T-helper 2 cell (primary cell): ENCODE measurements around the gene INPPL1.

Source experiments
- DNase-seq, 5 experiments: peaks; one replicate each; pipeline versions ENCODE4 v3.0.0 to v3.0.0-alpha.2; 2012 to 2022

The INPPL1 gene

GRCh38 chr11:72233056-72233772 is 8.6 kb downstream of the INPPL1 start:
- no peak for DNase-seq

DNA sequence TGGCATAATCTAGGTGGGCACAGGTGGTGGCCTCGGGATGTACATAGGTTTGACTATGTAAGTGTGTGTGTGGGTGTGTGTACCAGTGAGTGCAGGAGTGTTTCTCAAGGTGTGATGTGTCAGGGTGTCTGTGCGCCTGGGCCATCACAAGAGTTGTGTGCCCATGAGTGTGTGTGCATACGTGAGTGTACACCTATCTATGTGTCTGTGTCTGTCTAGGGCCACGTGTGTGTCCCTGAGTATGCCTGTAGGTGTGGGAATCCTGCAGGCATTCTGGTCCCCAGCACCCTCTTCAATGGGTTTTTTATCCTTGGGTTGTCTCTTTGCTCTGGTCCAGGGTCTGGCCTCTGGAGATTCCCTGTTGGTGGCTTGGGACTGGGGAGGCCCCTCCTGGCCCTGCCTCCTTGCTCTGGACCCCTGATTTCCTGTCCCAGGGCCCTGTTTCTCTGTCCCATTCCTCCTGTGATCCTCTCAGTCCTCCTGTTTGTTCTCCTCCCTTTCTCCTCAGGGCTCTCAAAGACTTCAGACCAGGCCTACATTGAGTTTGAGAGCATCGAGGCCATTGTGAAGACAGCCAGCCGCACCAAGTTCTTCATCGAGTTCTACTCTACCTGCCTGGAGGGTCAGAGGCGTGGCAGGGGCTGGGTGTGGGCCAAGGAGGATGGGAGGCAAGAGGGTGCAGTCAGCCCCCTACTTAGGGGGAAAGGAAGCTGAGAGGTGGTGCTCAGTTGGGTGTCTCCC is 9.4 kb downstream of the INPPL1 start:
- no peak for DNase-seq

DNA sequence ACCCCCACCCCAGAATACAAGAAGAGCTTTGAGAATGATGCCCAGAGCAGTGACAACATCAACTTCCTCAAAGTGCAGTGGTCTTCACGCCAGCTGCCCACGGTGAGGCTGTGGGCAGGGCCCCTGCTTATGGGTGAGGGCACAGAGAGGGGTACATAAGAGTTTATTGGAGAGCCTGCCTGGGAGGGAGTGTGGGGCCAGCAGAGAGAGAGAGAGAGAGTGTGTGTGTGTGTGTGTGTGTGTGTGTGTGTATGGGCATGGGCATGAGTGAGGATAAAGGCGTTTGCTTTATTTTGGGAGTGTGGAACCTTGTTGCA is 9.9 kb downstream of the INPPL1 start:
- no peak for DNase-seq

- no peak for DNase-seq
These were observed 10.4 kb downstream of the INPPL1 start for GRCh38 chr11:72234920-72235319.

GRCh38 chr11:72235351-72236057 is 10.9 kb downstream of the INPPL1 start:
- no peak for DNase-seq

- DNase-seq, result no peak
These were observed 11.6 kb downstream of the INPPL1 start for GRCh38 chr11:72236083-72236697.

DNA sequence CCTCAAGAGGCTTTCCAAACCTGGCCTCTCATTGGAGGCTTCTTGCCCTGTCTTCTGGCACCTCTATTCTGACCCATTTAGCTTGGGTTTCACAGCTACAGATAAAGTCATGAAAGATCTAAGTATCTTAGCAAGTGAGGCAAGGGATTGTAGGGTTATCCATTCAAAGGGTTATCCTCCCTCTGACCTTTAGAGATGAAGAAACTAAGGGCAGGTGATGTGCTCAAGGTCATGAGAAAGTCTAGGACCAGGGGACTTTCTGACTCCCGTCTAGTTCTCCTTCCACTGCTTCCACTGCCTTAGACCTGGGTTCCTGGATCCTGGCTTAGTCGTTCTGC is 12.2 kb downstream of the INPPL1 start:
- no peak for DNase-seq

DNA sequence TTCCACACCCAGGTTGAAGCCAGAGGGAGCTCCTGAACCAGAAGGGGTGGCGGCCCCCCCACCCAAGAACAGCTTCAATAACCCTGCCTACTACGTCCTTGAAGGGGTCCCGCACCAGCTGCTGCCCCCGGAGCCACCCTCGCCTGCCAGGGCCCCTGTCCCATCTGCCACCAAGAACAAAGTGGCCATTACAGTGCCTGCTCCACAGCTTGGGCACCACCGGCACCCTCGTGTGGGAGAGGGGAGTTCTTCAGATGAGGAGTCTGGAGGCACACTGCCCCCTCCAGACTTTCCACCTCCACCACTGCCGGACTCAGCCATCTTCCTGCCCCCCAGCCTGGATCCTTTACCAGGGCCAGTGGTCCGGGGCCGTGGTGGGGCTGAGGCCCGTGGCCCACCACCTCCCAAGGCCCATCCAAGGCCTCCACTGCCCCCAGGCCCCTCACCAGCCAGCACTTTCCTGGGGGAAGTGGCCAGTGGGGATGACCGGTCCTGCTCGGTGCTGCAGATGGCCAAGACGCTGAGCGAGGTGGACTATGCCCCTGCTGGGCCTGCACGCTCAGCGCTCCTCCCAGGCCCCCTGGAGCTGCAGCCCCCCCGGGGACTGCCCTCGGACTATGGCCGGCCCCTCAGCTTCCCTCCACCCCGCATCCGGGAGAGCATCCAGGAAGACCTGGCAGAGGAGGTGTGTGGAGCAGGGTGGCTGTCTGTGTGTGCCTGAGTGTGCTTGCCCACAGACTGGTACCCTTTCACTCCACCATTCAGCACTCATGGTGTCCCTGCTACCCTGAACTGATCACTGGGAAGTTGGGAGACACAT is 12.8 kb downstream of the INPPL1 start:
- DNase-seq, result no peak

DNA sequence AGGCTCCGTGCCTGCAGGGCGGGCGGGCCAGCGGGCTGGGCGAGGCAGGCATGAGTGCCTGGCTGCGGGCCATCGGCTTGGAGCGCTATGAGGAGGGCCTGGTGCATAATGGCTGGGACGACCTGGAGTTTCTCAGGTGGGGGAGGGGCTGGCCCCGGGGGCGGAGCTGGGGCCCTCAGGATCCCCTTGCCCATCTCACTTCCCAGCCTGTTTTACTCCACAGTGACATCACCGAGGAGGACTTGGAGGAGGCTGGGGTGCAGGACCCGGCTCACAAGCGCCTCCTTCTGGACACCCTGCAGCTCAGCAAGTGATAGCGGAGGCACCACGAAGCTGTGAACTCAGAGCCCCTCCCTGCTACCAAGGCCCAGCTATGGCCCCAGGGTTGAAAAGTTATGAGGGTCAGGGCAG is 13.5 kb downstream of the INPPL1 start:
- DNase-seq, result peak in 4 of 5 experiments; percentile 11 to 69 (median 26)

- DNase-seq, result no peak
These were observed 14.1 kb downstream of the INPPL1 start for GRCh38 chr11:72238492-72239312.

GRCh38 chr11:72239313-72239848 is 14.8 kb downstream of the INPPL1 start:
- no peak for DNase-seq

DNA sequence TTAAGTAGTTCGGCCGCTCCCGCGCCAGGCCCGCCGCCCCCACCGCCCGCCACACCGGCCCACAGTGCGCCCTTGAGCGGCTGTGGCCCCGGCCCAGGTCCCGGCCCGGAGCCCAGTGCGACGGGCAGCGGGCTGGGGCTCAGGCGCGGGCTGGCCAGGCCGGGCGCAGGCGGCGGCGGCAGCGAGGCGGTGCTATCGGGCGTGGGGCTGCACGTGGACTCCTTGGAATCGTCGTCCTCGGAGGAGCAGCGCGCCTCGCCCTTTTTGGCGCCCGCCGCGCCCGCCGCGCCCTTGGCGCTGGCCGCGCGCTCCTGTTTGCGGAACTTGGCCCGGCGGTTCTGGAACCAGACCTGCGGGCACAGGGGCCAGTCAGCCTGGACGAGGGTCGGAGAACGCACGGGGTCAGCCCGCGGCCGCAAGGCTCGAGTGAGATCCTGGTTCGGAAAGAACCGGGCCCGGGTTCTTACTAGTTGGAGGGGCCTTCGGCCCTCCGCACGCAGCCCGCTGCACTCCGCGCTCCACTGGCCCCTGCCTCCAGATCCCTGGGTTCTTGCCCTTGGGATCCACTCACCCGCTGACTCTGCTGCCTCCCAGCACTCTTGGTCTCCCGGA is 15.4 kb downstream of the INPPL1 start:
- no peak for DNase-seq

DNA sequence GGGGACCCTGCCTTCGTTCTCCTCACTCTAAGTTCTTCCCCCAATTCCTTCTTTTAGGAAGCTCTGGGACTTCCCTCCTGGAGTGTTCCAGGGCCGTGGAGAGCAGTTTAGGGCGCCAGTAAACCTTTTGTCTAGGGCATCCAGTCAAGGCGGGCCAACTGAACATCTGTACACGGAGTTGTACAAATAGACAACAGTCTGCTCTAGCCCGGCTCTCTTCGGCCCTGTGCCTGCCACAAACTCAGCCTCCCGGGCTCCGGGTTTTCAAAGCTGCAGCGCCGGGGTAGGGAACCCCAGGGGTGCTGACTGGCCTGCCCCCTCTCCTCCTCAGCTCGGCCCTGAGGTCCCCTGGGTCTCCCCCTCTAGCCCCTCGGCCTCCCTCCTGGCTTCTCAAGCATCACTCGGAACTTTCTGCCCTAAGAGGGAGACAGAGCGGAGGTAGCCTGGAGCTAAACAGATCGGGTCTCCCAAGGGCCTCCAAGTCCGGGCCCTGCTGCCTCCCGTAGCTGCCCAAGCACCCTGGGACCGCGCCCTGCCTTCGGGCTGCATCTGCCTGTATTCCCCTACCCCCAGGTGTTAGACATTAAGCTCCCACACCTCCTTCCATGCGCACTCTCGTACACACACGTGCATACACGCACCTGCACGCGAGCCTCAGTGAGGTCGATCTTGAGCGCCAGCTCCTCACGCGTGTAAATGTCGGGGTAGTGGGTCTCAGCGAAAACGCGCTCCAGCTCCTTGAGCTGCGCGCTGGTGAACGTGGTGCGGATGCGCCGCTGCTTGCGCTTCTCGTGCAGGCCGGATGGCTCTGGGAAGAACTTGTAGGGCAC is 16.1 kb downstream of the INPPL1 start:
- DNase-seq, result no peak

DNA sequence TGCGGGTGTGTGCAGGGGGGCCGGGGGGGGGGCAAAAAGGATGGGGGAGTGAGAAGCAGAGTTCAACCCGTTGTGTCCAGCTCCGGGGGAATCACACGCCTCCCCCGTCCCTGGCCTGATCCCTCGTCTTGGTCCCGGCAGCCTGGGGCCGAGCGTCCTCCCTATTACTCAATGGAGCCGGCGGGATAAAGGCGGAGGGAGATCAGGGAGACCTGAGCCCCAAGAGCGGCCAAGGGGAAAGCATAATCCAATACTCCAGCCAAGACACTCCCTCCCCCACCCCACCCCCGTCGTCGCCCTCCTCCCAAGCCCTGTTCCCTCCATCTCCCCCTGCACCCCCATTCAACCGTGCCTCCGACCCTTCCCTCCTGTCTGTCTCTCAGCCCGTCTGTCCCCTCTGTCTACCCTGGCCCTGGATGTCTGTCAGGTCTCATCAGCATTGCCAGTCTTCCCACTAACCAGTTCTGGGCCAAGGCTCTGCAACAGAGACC is 16.8 kb downstream of the INPPL1 start:
- no peak for DNase-seq

GRCh38 chr11:72242141-72242540 is 17.6 kb downstream of the INPPL1 start:
- DNase-seq, result no peak

DNA sequence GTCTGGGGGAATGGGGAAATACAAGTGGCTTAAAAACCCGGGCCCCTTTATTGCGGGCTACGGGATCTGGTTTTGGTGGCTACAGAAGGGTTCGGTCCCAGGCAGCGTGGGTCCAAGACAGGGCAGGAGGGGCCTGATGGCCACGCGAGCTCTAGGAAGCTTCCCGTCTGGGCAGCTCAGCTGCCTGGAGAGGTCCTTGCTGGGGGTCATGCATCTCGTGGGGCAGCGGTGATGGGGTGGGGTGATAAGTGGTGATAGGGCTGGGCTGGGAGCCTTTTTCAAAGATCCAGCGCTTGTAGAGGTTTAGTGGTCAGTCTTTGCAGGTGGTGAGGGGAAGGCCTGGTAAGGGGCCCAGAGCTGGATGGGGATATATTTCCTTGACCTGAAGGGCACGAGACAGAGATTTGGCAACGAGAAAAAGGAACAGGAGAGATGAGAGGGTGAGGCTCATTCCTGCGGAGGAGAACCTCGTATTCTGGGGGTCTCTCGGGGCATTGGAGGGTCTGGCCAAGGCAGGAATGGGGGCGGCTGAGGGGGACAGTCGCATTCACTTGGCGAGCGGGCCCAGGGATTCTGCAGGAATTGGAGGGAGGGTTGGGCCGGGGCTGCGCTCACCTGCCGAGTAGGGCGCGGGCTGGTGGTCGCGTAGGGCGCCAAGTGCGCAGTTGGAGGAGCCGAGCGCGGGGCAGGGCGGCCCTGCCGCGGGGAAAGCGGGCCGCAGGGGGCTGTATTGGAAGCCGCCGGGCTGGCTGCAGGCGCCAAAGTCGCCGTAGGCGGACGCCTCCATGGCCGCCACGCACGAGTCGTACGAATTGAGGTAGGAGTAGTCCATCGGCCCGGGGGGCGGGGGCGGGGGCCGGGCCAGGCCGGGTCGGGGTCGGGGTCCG is 18.8 kb downstream of the INPPL1 start:
- DNase-seq, result no peak

DNA sequence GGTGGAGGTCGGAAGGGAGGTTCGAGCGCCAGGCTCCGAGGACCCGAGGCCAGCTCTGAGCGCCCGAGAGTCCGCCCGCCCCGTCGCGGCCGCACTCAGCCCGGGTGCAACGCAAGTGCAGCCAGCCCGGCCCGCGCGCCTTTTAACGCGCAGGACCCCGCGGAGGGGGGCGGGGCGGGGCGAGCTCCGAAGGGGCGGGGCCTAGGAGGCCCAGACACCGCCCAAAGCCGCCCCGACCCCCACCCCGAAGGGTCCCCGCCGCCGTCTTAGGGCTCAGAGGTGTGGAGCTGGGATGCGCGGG is 19.4 kb downstream of the INPPL1 start, which contains the start of gene PHOX2A:
TSS of gene PHOX2A (minus strand) at position 117 of the 301 bp plus-strand sequence. CDS start 172 bp downstream, outside the sequence.
- no peak for DNase-seq

DNA sequence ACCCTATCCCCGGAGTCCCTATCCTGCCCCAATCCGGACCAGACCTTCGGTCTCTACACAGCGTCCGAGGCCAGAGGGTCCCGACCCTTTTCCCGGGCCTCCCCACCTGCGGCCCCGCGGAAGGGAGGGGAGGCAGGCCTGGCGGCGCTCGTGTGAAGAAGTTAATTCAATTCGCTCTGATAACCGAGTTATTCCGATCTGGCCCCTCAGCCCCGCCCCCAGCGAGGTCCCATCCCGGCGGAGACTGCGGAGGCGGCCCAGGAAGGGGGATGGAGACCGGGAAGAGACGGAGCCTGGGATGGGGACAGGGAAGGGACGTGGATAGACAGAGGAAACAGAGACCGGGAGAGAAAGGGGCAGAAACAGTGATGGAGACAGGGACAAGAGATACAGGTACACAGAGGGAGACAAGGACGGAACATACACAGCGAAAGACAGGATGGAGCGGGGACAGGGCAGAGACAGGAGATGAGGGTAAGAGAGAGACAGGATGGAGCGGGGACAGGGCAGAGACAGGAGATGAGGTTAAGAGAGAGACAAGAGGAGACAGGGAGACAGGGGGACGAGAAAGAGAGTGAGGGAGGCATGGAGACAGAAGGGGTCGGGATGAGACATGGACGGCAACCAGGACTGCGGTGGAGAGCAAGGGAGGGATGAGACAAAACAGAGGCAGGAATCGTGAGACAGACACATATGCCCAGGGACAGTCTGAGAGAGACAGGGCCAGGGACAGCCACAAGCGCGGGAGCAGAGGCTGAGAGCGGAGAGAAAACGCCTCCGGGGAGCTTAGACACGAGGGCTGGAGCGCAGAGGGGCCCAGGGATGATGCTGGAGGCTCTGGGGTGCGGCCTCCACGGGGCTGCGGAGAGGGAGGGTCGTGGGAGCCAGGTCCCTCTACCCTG is 20.0 kb downstream of the INPPL1 start:
- DNase-seq, result no peak
